Superior temporal gyrus (tissue), 1 donor: ENCODE results near the gene PPP1R37.

Experiments used
- DNase-seq: peaks from one replicate; pipeline ENCODE4 v3.0.0-alpha.2; 2016; ENCODE audit errors: extremely low spot score

Gene PPP1R37

DNA sequence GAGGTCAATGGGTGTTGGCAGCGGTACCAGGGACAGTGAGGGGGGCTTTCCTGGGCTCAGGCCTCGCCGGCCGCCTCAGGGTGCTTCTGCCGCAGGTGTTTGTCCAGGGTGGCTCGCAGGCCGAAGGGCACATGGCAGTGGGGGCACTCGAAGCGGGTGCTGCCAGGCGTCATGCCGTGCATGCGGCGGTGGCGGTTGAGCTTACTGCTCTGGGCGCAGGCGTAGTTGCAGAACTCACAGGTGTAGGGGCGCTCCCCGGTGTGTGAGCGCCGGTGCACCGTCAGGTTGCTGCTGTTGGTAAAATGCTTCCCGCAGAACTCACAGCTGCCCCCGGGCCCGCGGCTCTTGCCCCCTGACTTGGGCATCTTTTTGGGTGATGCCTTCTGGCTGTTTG, 21.4 kb upstream of the PPP1R37 start:
- no peak for DNase-seq

GRCh38 chr19:45071969-45072790, 20.8 kb upstream of the PPP1R37 start:
- DNase-seq = no peak

DNA sequence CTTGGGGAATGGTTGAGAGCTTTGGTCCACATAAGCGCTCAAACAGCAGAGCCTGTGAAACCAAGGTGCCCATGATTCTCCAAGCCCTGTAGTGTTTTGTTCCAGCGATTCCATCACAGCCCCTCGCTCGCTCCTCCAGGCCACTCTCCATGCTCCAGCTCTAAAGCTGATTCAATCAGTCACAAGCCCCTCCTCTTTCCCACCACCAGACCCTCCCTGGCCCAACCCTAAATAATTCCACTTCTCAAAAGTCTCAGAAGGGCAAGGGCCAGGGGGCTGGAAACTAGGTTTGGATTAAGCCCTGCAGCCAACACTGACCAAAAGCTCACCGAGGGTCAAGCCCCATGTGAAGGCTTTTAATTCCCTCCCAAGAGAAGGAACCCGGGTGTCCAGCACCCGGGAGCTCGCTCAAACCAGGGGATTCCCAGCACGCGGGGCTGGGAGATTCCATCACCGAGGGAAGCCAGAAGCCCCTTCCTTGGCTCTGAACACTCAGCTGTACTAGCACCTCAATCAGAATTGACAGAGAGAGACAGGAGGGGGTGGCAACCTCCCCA, 18.2 kb upstream of the PPP1R37 start:
- no peak for DNase-seq

- no peak for DNase-seq
Measured at GRCh38 chr19:45075301-45076028, 17.5 kb upstream of the PPP1R37 start.

DNA sequence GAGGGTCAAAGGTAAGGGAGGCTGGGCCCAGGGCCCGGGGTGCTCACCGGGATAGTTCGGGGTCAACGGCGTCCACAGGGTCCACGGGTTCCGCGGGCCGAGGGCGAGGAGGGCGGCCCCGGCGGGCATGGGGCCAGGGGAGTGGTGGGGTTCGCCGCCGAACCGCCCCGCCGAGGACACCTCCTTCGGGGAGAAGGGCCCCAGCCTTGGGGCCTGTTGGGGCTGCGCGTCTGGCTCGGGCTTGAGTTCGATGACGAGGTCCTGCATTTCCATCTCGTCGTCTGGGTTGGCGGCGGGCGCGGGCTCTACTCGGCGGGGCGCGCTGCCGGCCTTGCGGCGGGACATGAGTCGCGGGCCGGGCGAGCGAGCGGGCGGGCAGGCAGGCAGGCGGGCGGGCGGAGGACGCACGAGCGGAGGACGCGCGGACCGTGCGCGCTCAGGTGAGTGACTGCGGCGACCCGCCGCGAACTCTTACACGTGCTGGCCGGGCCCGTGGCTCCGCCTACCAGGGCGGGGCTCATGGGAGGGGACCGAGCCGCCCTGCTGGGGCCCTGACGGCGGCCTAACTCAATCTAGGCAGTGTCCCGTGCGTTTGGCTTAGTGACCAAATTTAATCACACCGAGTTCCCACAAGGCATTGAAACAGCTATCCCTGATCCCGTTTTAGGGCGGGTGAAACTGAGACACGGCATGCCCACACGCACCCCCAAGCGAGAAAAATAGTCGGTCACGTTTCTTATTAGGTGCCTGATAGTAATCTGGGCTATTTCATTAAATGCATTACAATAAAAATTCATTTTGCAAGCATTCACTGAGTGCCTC, 16.7 kb upstream of the PPP1R37 start, which contains the start of gene ZNF296:
ZNF296 (minus strand) TSS at position 450 of the 822 bp plus-strand sequence; CDS start at position 345, 105 bp downstream.
- no peak for DNase-seq

GRCh38 chr19:45076851-45077730, 15.9 kb upstream of the PPP1R37 start:
- no peak for DNase-seq

DNA sequence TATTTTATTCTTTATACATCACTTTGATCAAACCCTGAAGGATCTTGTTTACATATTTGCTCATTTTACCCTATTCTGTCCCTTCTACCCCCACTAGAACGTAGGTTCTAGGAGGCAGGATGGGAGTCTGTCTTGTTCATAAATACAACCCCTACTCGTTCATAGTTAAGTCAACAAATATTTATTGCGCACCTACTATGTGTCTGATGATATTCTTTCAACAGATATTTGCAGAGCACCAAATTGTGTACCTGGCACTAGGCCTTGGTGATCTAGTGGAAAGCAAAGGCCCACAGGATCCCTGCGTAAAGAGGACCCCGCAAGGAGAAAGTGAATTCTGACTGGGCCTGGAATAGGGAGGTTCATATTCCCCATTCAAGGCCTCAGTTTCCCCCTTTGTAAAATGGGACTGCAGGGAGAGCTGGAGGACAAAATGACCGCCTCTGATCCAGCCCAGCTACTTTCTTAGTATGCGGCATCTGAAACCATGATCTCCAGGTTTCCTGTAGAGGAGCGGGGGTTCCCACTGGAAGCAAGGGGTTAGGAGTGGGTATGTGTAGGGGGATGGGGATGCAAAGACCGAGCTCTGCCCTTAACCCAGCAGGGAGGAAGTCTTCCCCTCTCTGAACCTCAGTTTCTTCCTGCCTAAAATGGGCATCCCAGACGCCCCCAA, 14.5 kb upstream of the PPP1R37 start:
- DNase-seq = no peak

DNA sequence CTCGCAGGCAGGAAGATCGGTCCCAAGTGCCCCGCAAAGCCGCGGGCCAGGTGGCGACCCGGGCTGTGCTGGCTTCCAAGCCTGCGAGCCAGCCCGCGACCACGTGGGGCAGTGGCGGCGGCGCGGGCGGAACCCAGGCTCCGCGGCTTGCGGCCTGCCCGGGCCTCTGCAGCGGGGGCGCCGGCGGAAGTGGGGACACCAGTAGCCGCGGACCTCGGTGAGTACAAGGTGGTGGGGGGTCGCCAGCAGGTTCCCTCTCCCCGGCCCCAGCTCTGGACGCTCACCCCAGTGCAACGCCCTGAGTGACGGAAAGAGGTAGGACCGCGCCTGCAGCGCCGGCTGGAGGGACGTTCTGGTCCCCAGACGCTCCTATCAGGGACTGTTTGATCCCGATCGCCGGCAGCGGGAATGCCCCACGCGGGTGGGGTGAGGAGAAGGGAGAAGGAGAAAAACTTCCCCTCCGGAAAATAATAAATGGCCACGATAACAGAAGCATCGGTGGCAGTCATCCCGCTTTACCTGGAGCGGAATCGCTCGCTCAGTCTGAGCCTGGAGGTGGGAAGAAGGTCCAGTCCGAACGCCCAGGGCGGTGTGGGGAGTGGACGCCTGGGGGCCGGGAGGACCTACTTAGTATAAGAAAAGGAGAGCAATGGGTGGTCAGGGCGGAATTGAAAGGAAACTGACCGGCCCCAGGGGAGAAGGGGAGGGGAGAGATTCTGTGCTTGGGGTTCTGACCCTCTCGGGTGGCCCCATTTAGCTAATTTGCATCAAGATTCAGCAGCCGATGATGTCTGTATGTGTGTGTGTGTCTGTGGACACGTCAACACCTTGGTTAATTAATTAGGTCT, 13.7 kb upstream of the PPP1R37 start, which contains the start of gene GEMIN7:
GEMIN7 (plus strand) TSS at position 198 of the 848 bp plus-strand sequence. CDS start 10,855 bp downstream, outside the sequence.
- DNase-seq = peak; percentile 62

DNA sequence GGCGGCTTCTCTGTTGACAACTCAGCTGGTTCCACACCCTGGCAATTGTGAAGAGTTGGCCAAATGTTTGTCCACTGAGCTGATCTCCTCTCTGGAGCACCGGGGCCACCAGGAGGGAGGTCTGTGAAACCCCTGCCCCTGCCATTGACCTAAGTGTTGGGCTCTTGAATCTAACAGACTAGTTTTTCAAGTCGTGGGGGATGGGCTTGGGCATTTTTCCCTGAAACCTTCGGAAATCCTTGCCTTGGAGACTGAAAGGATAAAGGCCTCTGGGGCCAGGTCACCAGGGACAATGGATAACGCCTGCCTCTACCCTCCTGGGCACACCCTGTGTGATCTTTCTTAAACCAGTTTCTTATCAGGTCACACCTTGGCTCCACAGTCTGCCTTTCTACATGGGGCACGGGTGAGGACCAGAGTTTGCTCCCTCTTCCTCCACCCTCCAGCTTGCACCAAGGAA, 13.0 kb upstream of the PPP1R37 start:
- no peak for DNase-seq

- DNase-seq = no peak
Measured at GRCh38 chr19:45082170-45082569, 10.8 kb upstream of the PPP1R37 start.

- DNase-seq = no peak
Measured at GRCh38 chr19:45086480-45086879, 6.5 kb upstream of the PPP1R37 start.

GRCh38 chr19:45087531-45087930, 5.4 kb upstream of the PPP1R37 start:
- DNase-seq = no peak

DNA sequence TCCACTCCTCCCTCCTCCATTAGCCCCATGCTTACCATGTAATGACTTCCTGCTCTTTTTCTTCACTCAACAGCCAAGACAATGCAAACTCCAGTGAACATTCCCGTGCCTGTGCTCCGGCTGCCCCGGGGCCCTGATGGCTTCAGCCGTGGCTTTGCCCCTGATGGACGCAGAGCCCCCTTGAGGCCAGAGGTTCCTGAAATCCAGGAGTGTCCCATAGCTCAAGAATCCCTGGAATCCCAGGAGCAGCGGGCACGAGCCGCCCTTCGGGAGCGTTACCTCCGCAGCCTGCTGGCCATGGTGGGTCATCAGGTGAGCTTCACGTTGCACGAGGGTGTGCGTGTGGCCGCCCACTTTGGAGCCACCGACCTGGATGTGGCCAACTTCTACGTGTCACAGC, 2.9 kb upstream of the PPP1R37 start:
- DNase-seq = no peak

- DNase-seq = no peak
Measured at GRCh38 chr19:45090606-45091005, 2.4 kb upstream of the PPP1R37 start.

GRCh38 chr19:45091031-45091923, 1.7 kb upstream of the PPP1R37 start:
- DNase-seq = peak; percentile 100

DNA sequence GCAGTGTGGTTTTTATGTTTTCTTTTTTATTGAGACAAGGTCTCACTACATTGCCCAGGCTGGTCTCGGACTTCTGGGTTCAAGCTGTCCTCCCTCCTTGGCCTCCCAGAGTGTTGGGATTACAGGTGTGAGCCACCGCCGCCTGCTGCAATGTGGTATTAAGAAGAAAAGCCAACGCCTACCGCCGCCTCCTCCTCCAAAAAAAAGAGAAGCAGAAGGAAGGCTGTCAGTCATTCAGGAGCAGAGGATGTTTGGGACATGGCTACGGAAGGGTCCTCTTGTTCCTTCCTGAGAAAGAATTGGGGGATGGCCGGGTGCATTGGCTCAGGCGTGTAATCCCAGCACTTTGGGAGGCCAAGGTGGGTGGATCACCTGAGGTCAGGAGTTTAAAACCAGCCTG, 1.2 kb downstream of the PPP1R37 start:
- no peak for DNase-seq

- DNase-seq = no peak
Measured at GRCh38 chr19:45094707-45095106, 1.7 kb downstream of the PPP1R37 start.
